HepG2 (cell line): ENCODE data around the gene SSBP4. TPM values are rescaled to one million over a fixed set of nuclear protein-coding genes. Genes with fewer than 3 reads are reported as not detected.
A peak's percentile ranks its signal among the peaks of the same experiment; 100 is the strongest.

Experiments
- ARNTL ChIP-seq: sonication (generic); formaldehyde crosslinking; IDR thresholded peaks from 2 replicates; pipeline ENCODE4 v1.4.0; 2020; ENCODE audit warnings: mild to moderate bottlenecking, missing genetic modification reagents
- CHCHD3 ChIP-seq: sonication (generic); formaldehyde crosslinking; IDR thresholded peaks from 2 replicates; pipeline ENCODE4 v1.8.0; 2022; ENCODE audit warnings: mild to moderate bottlenecking, missing genetic modification reagents, moderate library complexity
- DNMT3B ChIP-seq: conservative IDR thresholded peaks from 2 replicates; pipeline ENCODE4 v1.6.1; 2016; ENCODE audit warnings: missing biosample characterization, control low read depth
- KDM6A ChIP-seq: IDR thresholded peaks from 2 replicates; pipeline ENCODE4 v1.6.1; 2016; ENCODE audit warnings: low read depth
- MXI1 ChIP-seq: IDR thresholded peaks from 3 replicates; pipeline ENCODE4 v1.6.1; 2012; ENCODE audit warnings: low read depth, low read length, inconsistent platforms, borderline replicate concordance
- SMARCE1 ChIP-seq: fragments of 450-650 bp; IDR thresholded peaks from 2 replicates; pipeline ENCODE4 v1.6.1; 2017; ENCODE audit warnings: borderline replicate concordance
- ZFY ChIP-seq: sonication (generic); formaldehyde crosslinking; IDR thresholded peaks from 2 replicates; pipeline ENCODE4 v1.4.0; 2020; ENCODE audit warnings: missing genetic modification reagents
- ZNF263 ChIP-seq: sonication (generic); formaldehyde crosslinking; IDR thresholded peaks from 2 replicates; pipeline ENCODE4 v1.4.0; 2020; ENCODE audit warnings: missing genetic modification reagents
- ZNF382 ChIP-seq: sonication (generic); formaldehyde crosslinking; IDR thresholded peaks from 2 replicates; pipeline ENCODE4 v1.5.0; 2020; ENCODE audit warnings: missing genetic modification reagents, mild to moderate bottlenecking, borderline replicate concordance
- ZNF672 ChIP-seq: sonication (generic); formaldehyde crosslinking; IDR thresholded peaks from 2 replicates; pipeline ENCODE4 v1.8.1; 2022; ENCODE audit warnings: missing genetic modification reagents
- ZNF7 ChIP-seq: IDR thresholded peaks from 2 replicates; pipeline ENCODE4 v1.6.1; 2016; ENCODE audit warnings: missing biosample characterization, missing genetic modification reagents
- ZNF749 ChIP-seq: sonication (generic); formaldehyde crosslinking; IDR thresholded peaks from 2 replicates; pipeline ENCODE4 v1.8.0; 2022; ENCODE audit warnings: mild to moderate bottlenecking, missing genetic modification reagents, moderate library complexity, borderline replicate concordance
- ZNF792 ChIP-seq: IDR thresholded peaks from 2 replicates; pipeline ENCODE4 v1.6.1; 2016
- polyA plus RNA-seq, 8 experiments: library from polyadenylated mRNA; depleted of rRNA in 3 of 8; stranded (reverse) in 7 of 8; unstranded in 1 of 8; fragments of >200 nt; fragmentation: Illumina TruSeq in 4 of 8; extraction: Trizol in 4 of 8; gene quantifications; 2 replicates each; pipeline versions ENCODE4 v1.2.1 to v1.2.3, GENCODE V29; 2011 to 2016; ENCODE audit warnings: low read depth in 4 of 8, missing spikeins in 1 of 8, mixed read lengths in 1 of 8; ENCODE audit not compliant: insufficient read depth in 1 of 8
- total RNA-seq, 5 experiments: library from RNA; depleted of rRNA; stranded (reverse); fragments of >200 nt; fragmentation: Illumina TruSeq; extraction: Trizol; gene quantifications; 2 replicates each; pipeline ENCODE4 v1.2.3, GENCODE V29; 2016; ENCODE audit warnings: low read depth in 1 of 5
- TF ChIP-seq, protein P1 (sequence below): sonication (generic); formaldehyde crosslinking; IDR thresholded peaks from 2 replicates; pipeline ENCODE4 v1.5.1; 2020; ENCODE audit warnings: mild to moderate bottlenecking, missing genetic modification reagents, moderate library complexity
- TF ChIP-seq, protein P2 (sequence below), 2 experiments: fragments of 450-650 bp in 1 of 2; sonication (generic) in 1 of 2; formaldehyde crosslinking in 1 of 2; IDR thresholded peaks; 2 replicates each; pipeline versions ENCODE4 v1.6.1 to v1.8.0; 2016 to 2022; ENCODE audit warnings: antibody characterized with exemption in 1 of 2, mild to moderate bottlenecking in 1 of 2, missing genetic modification reagents in 1 of 2
- TF ChIP-seq, protein P3 (sequence below): sonication (generic); formaldehyde crosslinking; IDR thresholded peaks from 2 replicates; pipeline ENCODE4 v1.4.0; 2020; ENCODE audit warnings: mild to moderate bottlenecking, low read depth, missing genetic modification reagents

The SSBP4 gene
- total and polyA plus RNA-seq, 2 of the 13 experiments (the other 11 are each of a cell fraction or from before 2014, with no cell fraction given): 20.8 to 39.5 TPM

DNA sequence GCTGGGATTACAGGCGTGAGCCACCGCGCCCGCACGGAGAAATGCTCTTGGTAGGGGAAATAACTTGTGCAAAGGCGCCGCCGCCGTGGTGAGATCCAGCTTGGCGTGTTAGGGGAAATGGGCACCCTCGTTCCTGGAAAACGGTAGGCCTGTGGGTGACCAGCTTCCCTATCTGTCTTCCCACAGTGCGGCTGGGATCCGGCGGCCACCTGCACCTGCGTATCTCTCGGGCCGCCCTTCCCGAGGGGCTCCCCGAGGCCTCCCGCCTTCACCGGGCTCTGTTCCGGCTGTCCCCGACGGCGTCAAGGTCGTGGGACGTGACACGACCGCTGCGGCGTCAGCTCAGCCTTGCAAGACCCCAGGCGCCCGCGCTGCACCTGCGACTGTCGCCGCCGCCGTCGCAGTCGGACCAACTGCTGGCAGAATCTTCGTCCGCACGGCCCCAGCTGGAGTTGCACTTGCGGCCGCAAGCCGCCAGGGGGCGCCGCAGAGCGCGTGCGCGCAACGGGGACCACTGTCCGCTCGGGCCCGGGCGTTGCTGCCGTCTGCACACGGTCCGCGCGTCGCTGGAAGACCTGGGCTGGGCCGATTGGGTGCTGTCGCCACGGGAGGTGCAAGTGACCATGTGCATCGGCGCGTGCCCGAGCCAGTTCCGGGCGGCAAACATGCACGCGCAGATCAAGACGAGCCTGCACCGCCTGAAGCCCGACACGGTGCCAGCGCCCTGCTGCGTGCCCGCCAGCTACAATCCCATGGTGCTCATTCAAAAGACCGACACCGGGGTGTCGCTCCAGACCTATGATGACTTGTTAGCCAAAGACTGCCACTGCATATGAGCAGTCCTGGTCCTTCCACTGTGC lies 30.9 kb upstream of the SSBP4 start (continued):
- TF ChIP-seq, protein P1, sequence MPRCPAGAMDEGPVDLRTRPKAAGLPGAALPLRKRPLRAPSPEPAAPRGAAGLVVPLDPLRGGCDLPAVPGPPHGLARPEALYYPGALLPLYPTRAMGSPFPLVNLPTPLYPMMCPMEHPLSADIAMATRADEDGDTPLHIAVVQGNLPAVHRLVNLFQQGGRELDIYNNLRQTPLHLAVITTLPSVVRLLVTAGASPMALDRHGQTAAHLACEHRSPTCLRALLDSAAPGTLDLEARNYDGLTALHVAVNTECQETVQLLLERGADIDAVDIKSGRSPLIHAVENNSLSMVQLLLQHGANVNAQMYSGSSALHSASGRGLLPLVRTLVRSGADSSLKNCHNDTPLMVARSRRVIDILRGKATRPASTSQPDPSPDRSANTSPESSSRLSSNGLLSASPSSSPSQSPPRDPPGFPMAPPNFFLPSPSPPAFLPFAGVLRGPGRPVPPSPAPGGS (CRISPR knock-in tag): no peak; the same call in 1 of the 2 replicates
- TF ChIP-seq MXI1 (peak; percentile 37; the same call in 1 of the 3 replicates), KDM6A (CRISPR knock-in tag) (no peak), ZNF7 (CRISPR knock-in tag) (no peak), ZNF792 (CRISPR knock-in tag) (peak; percentile 55; the same call in 1 of the 2 replicates), CHCHD3 (no peak), ZNF672 (peak; percentile 94; the same call in 1 of the 2 replicates), SMARCE1 (no peak), ZNF749 (CRISPR knock-in tag) (peak; percentile 64; the same call in 1 of the 2 replicates), ZFY (peak; percentile 73), ZNF263 (CRISPR knock-in tag) (peak; percentile 64; the same call in 1 of the 2 replicates), DNMT3B (peak; percentile 48; the same call in 1 of the 2 replicates), ZNF382 (no peak), ARNTL (CRISPR knock-in tag) (no peak; the same call in none of the 2 replicates)
- TF ChIP-seq, protein P2, sequence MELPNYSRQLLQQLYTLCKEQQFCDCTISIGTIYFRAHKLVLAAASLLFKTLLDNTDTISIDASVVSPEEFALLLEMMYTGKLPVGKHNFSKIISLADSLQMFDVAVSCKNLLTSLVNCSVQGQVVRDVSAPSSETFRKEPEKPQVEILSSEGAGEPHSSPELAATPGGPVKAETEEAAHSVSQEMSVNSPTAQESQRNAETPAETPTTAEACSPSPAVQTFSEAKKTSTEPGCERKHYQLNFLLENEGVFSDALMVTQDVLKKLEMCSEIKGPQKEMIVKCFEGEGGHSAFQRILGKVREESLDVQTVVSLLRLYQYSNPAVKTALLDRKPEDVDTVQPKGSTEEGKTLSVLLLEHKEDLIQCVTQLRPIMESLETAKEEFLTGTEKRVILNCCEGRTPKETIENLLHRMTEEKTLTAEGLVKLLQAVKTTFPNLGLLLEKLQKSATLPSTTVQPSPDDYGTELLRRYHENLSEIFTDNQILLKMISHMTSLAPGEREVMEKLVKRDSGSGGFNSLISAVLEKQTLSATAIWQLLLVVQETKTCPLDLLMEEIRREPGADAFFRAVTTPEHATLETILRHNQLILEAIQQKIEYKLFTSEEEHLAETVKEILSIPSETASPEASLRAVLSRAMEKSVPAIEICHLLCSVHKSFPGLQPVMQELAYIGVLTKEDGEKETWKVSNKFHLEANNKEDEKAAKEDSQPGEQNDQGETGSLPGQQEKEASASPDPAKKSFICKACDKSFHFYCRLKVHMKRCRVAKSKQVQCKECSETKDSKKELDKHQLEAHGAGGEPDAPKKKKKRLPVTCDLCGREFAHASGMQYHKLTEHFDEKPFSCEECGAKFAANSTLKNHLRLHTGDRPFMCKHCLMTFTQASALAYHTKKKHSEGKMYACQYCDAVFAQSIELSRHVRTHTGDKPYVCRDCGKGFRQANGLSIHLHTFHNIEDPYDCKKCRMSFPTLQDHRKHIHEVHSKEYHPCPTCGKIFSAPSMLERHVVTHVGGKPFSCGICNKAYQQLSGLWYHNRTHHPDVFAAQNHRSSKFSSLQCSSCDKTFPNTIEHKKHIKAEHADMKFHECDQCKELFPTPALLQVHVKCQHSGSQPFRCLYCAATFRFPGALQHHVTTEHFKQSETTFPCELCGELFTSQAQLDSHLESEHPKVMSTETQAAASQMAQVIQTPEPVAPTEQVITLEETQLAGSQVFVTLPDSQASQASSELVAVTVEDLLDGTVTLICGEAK (IDR thresholded peaks at IDR 0.05): no peak
- TF ChIP-seq, protein P2 (CRISPR knock-in tag; IDR thresholded peaks at IDR 0.05): peak; percentile 71
- TF ChIP-seq, protein P3, sequence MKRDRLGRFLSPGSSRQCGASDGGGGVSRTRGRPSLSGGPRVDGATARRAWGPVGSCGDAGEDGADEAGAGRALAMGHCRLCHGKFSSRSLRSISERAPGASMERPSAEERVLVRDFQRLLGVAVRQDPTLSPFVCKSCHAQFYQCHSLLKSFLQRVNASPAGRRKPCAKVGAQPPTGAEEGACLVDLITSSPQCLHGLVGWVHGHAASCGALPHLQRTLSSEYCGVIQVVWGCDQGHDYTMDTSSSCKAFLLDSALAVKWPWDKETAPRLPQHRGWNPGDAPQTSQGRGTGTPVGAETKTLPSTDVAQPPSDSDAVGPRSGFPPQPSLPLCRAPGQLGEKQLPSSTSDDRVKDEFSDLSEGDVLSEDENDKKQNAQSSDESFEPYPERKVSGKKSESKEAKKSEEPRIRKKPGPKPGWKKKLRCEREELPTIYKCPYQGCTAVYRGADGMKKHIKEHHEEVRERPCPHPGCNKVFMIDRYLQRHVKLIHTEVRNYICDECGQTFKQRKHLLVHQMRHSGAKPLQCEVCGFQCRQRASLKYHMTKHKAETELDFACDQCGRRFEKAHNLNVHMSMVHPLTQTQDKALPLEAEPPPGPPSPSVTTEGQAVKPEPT (CRISPR knock-in tag): no peak; the same call in 1 of the 2 replicates
